EL (cell line): Measurements from ENCODE around the gene SPAG6.
"Not testable (repeated sequence)": the region's sequence is repeated elsewhere in the genome, so short reads cannot be mapped to it uniquely, and the experiment has no call there.

Source experiments
- DNase-seq: peaks from one replicate; pipeline ENCODE4 v3.0.0-alpha.2; 2016

Gene SPAG6

GRCh38 chr10:22345301-22346095, at the start of gene SPAG6:
Gene SPAG6 (plus strand): TSS chr10:22345496. CDS start chr10:22345612, 116 bp downstream.
- no peak for DNase-seq

GRCh38 chr10:22301193-22301592, 44.1 kb upstream of the SPAG6 start:
- DNase-seq = no peak

GRCh38 chr10:22303461-22303860, 41.8 kb upstream of the SPAG6 start:
- no peak for DNase-seq

GRCh38 chr10:22305721-22306120, 39.6 kb upstream of the SPAG6 start:
- DNase-seq = peak; percentile 4

- peak; percentile 23 for DNase-seq
Measured at GRCh38 chr10:22308390-22308789, 36.9 kb upstream of the SPAG6 start.

- DNase-seq = no peak
Measured at GRCh38 chr10:22309180-22310000, 35.9 kb upstream of the SPAG6 start.

- DNase-seq = not testable (repeated sequence)
Measured at GRCh38 chr10:22310012-22310411, 35.3 kb upstream of the SPAG6 start.

- DNase-seq = no peak
Measured at GRCh38 chr10:22310928-22311327, 34.4 kb upstream of the SPAG6 start.

GRCh38 chr10:22314852-22315251, 30.4 kb upstream of the SPAG6 start:
- DNase-seq = no peak

GRCh38 chr10:22315455-22316285, 29.6 kb upstream of the SPAG6 start:
- no peak for DNase-seq

GRCh38 chr10:22316286-22317075, 28.8 kb upstream of the SPAG6 start, which contains the start of gene COMMD3:
Gene COMMD3 (plus strand): TSS chr10:22316388. CDS start chr10:22316418, 30 bp downstream.
- peak; percentile 87 for DNase-seq

GRCh38 chr10:22317076-22317370, 28.3 kb upstream of the SPAG6 start:
- no peak for DNase-seq

- no peak for DNase-seq
Measured at GRCh38 chr10:22317771-22318565, 27.3 kb upstream of the SPAG6 start.

GRCh38 chr10:22318772-22319171, 26.5 kb upstream of the SPAG6 start:
- DNase-seq = no peak

GRCh38 chr10:22319547-22319979, 25.7 kb upstream of the SPAG6 start:
- no peak for DNase-seq

GRCh38 chr10:22319980-22320558, 25.2 kb upstream of the SPAG6 start:
- DNase-seq = no peak

GRCh38 chr10:22320591-22321155, 24.6 kb upstream of the SPAG6 start, which contains the start of gene BMI1:
Gene BMI1 (plus strand): TSS chr10:22321099. CDS start chr10:22326450, 5,351 bp downstream.
- peak; percentile 70 for DNase-seq

GRCh38 chr10:22321156-22321923, 24.0 kb upstream of the SPAG6 start:
- peak; percentile 69 for DNase-seq

GRCh38 chr10:22321924-22322640, 23.2 kb upstream of the SPAG6 start:
- peak; percentile 22 for DNase-seq
